GM19467 (cell line): ENCODE measurements around the gene TBCEL.

Source experiments
- ATAC-seq: cut with Tn5 transposase; IDR thresholded peaks from one replicate; pipeline ENCODE4 v1.9.1; 2021; ENCODE audit warnings: mild to moderate bottlenecking, moderate library complexity; ENCODE audit not compliant: unreplicated experiment

Gene TBCEL

DNA sequence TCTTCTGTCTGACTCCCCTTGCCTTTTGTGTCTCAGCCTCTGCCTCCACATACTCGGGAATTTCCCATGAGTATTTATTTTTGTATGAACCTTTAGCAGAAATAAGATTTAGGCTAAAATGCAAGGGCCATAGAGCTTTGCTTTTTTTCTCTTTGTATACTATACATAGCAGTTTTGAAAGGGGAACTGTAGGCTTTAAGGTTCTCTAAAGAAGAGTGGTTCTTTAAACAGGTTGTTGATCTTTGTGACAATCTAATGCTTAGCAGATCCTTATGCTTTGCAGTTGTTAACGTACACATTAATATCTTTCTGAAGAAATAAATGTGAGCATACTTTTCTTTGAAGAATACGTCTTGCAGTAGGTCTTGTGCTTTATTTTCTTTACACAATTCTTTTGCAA, 35.0 kb downstream of the TBCEL start:
- ATAC-seq: no peak

DNA sequence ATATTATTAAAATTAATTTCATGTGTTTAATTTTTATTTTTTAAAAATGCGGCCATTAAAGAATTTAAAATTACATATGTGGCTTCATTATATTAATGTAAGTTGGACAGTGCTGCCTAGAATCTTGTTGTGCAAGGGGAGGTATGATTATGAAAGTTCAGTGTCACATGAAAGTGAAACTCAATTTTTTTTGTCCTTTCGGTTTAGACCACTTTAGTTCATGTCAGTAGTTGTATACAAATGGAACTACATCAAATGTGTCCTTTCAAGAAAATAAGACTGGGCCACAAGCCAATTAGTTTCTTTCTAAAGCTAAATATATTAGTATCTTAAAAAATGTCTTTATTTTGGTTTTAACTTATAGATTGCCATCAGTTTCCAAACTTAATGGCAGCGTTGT, 35.7 kb downstream of the TBCEL start:
- peak; percentile 94 for ATAC-seq

DNA sequence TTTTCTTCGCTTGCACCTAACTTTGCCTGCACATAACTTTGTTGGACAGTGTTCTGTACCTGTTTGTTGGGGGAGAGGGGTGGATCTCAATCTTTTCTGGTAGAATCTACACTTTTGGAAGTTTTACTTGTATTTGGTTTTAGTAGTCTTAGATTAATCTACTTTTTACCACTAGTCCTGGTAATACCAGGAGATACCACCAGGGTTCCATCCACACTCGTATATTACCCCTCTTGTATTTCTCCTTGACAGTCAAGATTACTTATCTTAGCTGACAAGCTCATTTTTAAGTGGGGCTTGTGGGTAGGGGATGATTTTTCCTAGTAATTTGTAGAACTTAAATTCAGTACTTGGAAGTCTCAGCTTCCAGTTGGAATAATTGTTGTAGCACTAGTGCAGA, 39.8 kb downstream of the TBCEL start:
- ATAC-seq: no peak

DNA sequence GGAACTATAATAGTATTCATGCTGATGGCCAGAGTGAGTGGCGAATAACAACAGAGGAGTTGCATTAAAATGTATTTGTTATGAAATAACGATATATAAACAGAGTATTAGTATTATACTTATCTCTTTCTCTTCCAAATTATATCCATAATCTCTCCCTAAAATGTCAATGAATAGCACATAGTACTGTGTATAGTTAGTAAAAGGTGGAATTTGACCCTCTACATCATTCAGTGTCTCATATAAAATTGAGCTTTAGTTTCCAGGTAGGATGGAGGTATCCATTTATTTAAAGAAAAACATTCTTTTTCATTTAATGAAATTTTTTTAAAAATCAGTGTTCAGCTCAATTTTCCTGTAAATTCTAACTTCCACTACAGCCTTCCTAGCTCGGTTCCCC, 42.7 kb downstream of the TBCEL start:
- ATAC-seq: no peak

DNA sequence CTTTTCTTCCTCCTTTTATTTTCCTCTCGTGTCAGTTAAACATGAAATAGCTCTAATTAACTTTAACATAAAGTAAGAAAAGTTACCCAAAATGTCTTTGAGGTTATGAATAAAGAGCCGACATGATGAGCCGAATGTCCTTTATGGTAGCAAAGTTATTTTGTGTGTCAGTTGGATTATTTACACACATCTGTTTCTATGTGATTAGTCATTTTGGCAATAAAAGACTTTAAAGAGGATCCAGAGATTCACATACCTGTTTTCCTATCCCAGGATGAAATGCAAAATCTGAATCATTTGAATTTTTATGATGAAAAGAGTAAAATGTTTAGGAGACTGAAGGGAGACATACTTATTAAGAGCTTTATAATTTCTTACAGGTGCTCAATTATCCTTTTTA, 43.1 kb downstream of the TBCEL start:
- ATAC-seq: no peak

DNA sequence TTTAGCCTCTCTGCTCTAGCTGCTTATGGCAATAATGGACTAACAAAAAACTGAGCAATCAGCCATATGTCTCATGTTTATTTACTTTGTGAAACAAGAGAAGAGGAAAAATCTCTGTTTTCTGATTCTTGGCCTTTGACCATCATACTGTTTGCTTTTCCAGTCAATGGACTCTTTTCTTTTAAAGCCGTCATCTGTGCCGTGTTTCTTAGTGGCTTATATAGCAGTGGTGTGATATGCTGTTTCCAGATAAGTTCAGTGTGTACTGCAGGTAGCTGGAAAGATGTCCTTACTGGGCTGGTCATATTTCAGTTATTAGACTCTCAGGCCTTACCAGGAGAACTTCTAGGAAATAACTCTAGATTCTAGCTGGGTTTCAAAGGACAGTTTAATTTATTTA, 43.6 kb downstream of the TBCEL start:
- no peak for ATAC-seq

DNA sequence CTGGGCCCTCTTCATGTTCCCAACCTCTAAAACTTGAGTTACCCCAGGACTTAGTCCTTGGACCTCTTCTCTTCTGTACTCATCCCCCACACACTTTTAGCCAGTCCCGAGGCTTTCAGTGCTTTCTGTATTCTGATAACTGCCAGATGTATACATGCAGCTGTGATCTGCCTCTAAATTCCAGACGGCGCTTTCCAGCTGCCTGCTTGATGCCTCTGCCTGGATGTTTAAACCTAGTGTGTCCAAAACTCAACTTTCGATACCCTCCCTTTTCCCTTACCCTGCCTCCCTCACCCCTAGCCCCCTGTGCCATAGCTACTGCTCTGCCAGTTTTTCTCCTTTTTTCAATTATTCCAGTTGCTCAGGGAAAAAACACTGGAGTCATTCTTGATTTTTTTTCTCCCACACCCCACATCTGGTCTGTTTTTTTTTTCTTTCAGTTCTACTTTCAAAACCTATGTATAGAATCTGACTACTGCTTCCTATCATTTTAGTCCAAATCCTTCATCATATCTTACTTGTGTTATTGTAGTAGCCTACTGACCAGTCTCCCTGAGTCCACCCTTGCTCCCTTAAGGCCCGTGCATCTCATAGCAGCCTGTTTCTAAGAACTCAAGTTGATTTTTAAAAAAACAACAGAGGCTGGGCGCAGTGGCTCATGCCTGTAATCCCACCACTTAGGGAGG, 44.2 kb downstream of the TBCEL start:
- no peak for ATAC-seq

DNA sequence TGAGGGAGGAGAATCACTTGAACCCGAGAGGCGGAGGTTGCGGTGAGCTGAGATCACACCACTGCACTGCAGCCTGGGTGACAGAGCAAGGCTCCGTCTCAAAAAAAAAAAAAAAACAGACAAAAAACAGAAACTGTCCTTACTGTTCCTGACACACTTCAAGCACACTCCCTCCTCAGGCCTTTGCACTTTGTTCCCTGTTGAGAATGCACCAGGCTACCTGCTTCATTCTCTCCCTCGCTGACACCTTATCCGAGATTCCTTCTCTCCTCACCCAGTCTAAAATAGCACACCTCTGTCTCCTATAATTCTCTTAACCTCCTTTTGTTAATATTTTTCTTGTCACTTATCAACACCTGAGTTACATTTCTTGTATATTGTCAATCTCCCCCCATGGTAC, 44.9 kb downstream of the TBCEL start:
- ATAC-seq: no peak

DNA sequence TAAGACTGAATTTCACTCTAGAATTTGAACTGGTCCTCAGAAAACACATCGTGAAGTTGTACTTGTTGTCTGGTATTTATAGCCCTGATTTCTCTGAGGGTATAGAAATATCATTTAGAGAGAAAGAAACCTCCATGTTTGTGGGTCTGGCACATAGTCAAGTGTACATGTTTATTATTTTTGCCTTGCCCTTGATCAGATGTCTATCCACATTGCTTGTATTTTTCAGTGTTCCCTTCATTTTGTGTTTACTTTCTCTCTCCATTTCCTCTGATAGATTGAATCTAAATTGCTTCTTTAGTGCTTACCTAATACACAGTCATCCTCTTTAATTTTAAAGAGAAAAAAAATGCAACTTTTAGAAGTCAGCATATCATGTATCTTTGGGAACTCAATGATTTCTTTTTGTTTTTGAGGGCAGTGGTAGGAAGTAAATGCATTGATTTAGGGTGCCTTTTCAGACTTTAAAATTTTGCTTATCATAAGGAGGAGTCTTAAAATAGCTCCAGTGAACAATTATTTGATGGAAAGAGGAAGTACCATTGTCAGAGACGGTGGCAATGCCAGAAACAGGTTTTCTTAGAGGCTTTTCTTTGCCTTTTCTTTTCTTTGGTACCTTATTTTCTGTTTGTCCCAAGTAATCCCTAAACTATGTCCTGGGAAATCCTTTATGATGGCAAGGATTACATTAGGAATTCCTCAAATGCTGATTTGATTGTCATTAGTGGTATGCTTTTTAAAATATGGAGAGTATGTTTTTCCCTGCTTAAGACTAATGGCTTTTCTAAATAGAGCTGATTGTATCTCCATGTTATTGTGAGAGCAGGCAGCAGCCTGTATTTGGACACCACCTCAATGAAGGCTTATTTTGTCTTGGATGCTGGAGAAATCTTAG, 47.3 kb downstream of the TBCEL start:
- no peak for ATAC-seq

DNA sequence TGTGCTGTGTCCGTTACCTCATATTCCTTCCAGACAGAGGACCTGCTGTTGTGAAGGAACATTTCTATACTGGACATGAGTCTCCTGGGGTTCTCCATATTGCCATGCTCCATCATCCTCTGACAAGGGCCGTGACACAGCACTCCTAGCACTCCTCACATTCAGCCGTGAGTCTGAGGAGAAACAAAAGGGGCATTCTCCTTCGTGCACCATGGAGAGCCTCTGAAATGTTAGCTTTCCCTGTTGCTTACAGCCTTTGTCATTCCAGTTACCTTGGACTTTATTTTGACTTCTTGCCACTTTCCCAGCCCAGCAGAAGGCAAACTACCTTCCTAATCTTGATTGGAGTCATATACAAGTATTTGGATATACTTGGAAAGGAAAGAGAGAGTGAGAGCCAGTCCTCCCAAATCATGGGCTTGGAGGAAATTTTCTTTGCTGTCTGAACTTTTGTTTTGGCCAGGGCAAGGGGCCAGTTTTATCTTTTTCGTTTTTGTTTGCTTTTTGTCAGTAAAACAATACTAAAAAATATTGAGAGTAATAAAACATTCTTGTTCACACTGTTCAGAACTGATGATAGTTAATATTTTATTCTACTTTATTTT, 48.0 kb downstream of the TBCEL start:
- no peak for ATAC-seq

DNA sequence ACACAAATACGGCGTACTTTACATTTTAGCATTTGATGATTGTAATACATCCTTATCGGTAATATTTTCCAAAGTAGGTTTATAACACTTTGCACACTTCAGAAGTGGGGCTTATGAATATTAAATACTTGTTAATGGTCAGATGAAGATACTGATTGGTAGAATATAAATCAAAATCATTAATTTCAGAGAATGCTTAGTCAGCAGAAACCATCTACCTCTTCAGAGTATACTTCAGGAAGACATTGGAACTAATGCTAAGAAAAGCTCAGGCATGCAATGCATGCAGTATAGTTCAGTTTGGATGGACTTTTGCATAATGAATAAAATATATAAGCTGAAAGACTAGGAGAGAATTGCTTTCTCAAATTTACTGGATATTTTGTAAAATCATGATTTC, 57.4 kb downstream of the TBCEL start:
- ATAC-seq: no peak

DNA sequence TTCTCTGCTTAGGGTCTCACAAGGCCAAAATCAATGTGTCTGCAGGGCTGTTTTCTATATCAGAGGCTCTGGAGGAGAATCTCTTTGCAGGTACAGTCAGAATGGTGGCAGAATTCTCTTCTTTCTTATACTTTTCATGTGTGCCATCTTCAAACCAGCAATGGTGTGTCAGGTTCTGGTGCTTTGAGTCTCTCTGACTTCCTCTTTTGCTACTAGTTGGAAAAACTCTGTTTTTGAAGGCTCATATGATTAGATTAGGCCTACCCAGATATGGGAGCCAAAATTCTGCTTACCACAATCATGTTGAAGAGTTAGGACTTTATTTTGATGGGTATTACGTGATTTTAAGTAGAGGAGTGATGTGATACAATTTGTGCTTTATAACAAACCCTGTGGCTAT, 58.3 kb downstream of the TBCEL start:
- ATAC-seq: no peak

DNA sequence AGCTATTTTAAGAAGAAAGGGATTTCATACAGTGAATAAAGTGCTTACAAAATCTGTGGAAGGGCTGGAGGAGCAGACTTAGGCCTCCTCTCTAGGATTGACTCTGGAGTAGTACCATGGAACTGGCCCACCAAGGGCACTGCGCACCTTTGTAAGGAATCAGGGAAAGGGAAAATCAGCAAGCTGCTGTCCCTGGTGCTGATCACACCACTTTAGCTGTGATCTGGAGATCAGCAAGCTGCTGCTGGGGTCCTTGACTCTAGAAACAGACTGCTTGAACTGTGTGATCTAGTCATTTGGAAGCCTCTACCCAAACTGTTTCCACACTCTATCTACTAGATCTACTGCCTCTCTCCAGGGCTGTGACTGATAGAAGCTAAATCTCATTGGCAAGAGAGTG, 58.8 kb downstream of the TBCEL start:
- ATAC-seq: no peak

DNA sequence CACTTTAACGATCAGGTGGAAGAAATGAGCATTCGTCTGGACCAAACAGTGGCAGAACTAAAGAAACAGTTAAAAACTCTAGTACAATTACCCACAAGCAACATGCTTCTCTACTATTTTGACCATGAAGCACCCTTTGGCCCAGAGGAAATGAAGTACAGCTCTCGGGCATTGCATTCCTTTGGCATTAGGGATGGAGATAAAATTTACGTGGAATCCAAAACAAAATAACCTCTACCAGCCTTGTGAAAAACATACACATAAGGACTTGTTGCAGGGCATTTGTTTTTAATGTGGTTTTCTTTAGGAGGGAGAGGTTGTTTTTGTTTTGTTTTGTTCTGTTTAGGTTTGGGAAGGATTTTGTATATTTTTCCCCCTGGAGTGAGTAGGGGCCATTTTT, 63.0 kb downstream of the TBCEL start:
- no peak for ATAC-seq

DNA sequence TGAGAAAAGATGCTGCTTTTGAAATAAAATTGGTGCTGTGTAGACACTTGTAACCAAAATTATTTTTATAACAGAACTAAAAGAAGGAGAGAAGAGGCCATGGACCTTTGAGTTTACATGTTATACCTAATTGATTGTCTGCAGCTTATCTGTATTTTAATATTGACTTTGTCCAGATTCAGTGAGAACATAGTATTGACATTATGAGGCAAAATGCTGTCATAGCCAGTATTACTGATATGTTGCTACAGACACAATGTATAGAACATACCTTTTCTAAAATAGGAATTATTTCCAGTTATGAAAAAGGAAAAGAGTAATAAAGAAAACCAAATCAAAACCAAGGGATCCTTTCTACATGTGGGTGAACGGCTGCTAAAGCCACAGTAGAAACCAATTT, 65.7 kb downstream of the TBCEL start:
- ATAC-seq: no peak

DNA sequence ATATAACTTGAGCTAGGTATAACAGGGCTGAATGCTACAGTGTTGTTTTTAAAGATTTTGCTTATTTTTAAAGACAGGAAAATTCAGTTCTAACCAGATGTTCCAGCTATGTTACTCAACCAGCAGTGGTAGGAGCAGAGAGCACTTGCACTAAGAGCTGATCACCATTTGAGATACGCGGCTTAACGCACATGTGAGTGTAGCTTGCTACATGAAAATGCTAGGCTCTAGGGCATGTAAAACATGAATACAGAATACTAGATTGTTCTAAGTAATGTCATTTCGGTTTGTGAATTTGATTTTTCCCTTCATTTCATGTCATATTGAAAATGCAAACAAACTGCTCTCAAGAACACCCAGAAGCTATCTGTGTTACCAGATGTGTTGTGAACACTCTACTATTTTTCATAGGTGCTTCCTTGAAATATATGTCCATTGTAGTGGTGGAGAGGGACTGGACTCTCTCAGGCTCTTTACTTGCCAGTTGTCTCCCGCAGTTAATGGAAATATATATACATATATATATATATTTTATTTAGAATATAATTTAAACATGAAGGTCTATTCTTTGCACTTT, 66.3 kb downstream of the TBCEL start:
- ATAC-seq: no peak

DNA sequence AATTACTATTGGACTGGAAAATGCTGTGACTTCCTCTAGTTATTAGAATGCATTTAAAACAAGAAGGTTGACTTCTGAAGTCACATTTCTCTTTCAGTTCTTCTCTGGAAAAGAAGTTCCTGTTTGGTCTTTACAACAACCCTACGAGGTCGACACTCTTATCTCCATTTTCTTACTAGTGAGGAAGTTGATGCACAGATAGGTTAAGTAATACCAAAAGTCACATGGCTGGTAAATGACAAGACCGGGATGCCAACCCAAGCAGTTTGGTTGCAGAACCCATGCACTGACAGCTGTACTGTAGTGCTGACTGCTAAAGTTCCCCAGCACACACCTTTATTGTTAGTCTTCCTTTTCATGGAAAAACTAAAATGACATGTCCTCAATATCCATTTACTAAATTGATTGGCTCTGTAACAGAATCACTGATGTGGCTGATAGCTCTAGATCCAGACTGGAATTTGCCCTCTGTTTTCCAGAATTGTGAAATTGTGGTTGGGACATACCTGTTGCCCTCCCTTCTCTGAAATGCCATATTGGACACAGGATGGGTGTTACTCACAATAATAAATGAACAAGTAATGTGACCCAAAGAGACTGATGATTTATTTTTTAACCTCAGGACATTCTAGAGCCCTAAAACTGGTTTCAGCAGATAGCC, 67.7 kb downstream of the TBCEL start:
- no peak for ATAC-seq

DNA sequence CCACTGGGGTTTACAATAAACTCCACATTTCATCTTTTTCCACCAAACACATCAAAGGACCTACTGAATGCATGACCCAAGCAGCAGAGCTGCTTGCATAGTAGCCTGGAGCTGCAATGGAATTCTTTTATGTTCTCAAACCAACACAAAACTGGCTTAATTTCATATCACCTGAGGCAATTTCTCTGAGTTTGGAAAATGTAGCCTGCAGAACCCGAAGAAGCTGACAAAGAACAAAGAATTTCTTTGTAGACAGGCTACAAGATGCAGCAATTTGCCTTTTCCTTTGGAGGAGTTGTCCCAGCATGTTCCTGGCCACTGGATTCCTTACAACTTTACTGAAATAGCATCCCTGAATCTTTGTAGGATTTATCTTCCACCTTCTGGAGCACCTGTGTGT, 71.7 kb downstream of the TBCEL start:
- ATAC-seq: no peak

DNA sequence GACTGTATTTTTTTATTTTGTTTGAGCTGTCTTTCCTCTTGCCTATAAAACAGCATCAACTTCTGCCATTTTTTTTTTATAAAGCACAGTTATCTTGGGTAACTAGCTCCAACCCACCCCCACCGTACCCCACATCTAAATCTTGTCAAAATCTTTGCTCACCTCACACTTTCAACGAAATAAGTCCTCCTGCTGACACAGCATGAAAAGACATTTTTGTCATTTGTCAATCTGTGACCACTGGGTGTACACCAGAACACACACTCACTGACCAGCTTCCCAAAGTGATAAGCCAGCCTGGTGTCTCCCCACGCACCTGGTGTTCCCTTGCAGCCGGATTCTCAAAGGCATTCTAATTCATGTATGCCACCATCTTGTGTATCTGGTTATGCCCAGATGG, 75.5 kb downstream of the TBCEL start:
- ATAC-seq: no peak

DNA sequence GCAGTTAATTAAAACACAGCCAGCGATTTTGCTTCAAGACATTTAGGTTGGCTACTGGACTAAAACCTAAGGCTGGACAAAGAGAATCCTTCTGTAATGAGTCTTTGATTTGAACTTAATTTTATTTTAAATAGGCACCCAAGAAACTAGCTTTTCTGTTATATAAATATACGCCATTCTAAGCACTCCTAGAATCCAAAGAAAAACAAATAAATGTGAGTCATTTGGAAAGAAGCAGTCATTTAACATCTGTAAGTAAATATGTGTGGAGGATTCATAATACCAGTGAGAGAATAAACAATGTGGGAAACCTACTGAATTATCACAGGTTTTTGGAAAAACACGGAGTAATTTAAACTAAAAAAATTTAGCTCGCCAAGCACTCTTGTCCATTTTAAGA, 76.0 kb downstream of the TBCEL start:
- ATAC-seq: no peak

DNA sequence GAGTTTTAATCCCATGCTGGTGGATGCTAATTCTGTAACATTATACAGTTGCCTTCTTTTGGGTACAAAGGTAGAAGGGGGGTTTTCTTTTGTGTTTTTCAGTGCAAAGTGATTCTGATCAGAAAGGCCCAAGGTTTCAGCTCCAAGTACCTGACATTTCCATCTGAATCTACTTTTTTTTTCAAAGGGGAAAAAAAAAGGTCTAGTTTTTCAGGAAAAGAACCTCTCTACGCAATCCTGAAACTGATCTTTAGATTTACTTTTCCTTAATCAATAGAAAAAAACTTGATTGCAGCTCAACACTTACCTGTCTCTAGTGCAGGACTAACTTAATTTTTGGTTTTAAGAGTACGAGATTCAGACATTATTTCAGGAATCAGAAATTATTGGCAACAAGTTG, 77.0 kb downstream of the TBCEL start, which contains the start of gene TECTA:
TECTA (plus strand) TSS at position 301 of the 400 bp plus-strand sequence. CDS start 1,423 bp downstream, outside the sequence.
- no peak for ATAC-seq
